ENCODE data around the gene LGALSL. TPM values are rescaled to one million over a fixed set of nuclear protein-coding genes. Genes with fewer than 3 reads are reported as not detected.

Gene LGALSL
- total and polyA plus RNA-seq, 2 of the 13 experiments (the other 11 are each of a cell fraction or from before 2014, with no cell fraction given): 15.4 to 20.0 TPM

DNA sequence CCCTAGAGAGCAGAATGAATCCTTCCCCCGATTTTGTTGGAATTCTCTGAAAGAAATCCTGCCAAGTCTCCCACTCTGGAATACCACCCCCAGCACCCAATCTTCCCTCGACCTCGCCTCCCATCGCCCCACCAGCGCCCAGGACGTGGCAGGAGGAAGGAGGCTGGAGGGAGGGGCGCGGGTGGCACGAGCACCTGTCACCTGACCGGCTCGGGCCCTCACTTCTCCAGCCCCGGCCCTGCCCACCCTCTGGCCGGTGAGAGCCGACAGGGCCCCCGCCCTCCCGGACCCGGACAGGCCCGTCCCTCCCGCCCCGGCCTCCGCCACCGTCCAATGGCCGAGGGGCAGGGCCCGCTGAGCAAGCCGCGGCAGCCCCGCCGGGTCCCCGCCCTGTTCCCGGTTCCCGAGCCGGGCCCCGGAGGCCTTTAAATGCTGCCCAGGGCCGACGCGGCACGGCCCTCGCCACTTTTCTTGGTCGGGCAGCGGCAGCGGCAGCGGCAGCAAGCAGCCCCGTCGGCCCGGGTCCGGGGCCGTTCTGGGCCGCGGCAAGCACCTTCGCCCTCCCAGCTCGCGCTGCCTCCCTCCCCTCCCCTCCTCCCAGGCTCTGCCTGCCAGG lies at the start of gene LGALSL (continued):
- TF ChIP-seq, protein P1, sequence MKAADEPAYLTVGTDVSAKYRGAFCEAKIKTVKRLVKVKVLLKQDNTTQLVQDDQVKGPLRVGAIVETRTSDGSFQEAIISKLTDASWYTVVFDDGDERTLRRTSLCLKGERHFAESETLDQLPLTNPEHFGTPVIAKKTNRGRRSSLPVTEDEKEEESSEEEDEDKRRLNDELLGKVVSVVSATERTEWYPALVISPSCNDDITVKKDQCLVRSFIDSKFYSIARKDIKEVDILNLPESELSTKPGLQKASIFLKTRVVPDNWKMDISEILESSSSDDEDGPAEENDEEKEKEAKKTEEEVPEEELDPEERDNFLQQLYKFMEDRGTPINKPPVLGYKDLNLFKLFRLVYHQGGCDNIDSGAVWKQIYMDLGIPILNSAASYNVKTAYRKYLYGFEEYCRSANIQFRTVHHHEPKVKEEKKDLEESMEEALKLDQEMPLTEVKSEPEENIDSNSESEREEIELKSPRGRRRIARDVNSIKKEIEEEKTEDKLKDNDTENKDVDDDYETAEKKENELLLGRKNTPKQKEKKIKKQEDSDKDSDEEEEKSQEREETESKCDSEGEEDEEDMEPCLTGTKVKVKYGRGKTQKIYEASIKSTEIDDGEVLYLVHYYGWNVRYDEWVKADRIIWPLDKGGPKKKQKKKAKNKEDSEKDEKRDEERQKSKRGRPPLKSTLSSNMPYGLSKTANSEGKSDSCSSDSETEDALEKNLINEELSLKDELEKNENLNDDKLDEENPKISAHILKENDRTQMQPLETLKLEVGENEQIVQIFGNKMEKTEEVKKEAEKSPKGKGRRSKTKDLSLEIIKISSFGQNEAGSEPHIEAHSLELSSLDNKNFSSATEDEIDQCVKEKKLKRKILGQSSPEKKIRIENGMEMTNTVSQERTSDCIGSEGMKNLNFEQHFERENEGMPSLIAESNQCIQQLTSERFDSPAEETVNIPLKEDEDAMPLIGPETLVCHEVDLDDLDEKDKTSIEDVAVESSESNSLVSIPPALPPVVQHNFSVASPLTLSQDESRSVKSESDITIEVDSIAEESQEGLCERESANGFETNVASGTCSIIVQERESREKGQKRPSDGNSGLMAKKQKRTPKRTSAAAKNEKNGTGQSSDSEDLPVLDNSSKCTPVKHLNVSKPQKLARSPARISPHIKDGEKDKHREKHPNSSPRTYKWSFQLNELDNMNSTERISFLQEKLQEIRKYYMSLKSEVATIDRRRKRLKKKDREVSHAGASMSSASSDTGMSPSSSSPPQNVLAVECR (CRISPR knock-in tag; IDR thresholded peaks at IDR 0.05; ENCODE audit: borderline replicate concordance): peak; percentile 55; the same call in 1 of the 2 replicates
- TF ChIP-seq MED1 (CRISPR knock-in tag; IDR thresholded peaks at IDR 0.05): no peak; the same call in none of the 2 replicates
- TF ChIP-seq MZF1 (CRISPR knock-in tag; IDR thresholded peaks at IDR 0.05; ENCODE audit: borderline replicate concordance): no peak
- TF ChIP-seq ZNF367 (CRISPR knock-in tag; IDR thresholded peaks at IDR 0.05; ENCODE audit: borderline replicate concordance): no peak
- TF ChIP-seq, protein P2, sequence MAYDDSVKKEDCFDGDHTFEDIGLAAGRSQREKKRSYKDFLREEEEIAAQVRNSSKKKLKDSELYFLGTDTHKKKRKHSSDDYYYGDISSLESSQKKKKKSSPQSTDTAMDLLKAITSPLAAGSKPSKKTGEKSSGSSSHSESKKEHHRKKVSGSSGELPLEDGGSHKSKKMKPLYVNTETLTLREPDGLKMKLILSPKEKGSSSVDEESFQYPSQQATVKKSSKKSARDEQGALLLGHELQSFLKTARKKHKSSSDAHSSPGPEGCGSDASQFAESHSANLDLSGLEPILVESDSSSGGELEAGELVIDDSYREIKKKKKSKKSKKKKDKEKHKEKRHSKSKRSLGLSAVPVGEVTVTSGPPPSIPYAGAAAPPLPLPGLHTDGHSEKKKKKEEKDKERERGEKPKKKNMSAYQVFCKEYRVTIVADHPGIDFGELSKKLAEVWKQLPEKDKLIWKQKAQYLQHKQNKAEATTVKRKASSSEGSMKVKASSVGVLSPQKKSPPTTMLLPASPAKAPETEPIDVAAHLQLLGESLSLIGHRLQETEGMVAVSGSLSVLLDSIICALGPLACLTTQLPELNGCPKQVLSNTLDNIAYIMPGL (CRISPR knock-in tag; IDR thresholded peaks at IDR 0.05; ENCODE audit: borderline replicate concordance in 1 of 2, low read depth in 1 of 2): peak in 1 of 2 experiments; percentile 26; a peak in 2 of 4 replicates
- TF ChIP-seq, protein P3, sequence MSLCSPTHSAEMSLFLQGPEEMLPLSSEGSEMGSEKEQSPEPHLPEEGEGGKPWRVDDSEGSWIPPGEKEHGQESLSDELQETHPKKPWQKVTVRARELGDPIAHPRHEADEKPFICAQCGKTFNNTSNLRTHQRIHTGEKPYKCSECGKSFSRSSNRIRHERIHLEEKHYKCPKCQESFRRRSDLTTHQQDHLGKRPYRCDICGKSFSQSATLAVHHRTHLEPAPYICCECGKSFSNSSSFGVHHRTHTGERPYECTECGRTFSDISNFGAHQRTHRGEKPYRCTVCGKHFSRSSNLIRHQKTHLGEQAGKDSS (CRISPR knock-in tag; IDR thresholded peaks at IDR 0.05; ENCODE audit: borderline replicate concordance, low read depth): no peak; the same call in 1 of the 2 replicates
- TF ChIP-seq NCOA1 (CRISPR knock-in tag; IDR thresholded peaks at IDR 0.05): no peak
- no peak for TF ChIP-seq ZNF282 (IDR thresholded peaks at IDR 0.05; ENCODE audit: partially characterized antibody)
- TF ChIP-seq ZMYM3 (CRISPR knock-in tag; IDR thresholded peaks at IDR 0.05): no peak
- peak; percentile 80; the same call in 1 of the 2 replicates for TF ChIP-seq MTF2 (CRISPR knock-in tag; IDR thresholded peaks at IDR 0.05; ENCODE audit: borderline replicate concordance)
- TF ChIP-seq MAFK (conservative IDR thresholded peaks at IDR 0.05 in 1 of 2, IDR thresholded peaks at IDR 0.05 in 1 of 2; ENCODE audit: low read length in 2 of 2): no peak
- TF ChIP-seq CCDC6 (CRISPR knock-in tag; IDR thresholded peaks at IDR 0.05): no peak
- TF ChIP-seq KLF15 (CRISPR knock-in tag; IDR thresholded peaks at IDR 0.05; ENCODE audit: borderline replicate concordance): no peak
- TF ChIP-seq ATF7 (IDR thresholded peaks at IDR 0.05): no peak
- 0 out of 2 replicates have a peak, but pooled peaks have one; percentile 12 for TF ChIP-seq ATF7 (CRISPR knock-in tag; IDR thresholded peaks at IDR 0.05)
- TF ChIP-seq FOSL2 (CRISPR knock-in tag; IDR thresholded peaks at IDR 0.05): peak; percentile 30; the same call in 1 of the 2 replicates
- TF ChIP-seq BRD4 (CRISPR knock-in tag; IDR thresholded peaks at IDR 0.05): no peak
- TF ChIP-seq, protein P4, sequence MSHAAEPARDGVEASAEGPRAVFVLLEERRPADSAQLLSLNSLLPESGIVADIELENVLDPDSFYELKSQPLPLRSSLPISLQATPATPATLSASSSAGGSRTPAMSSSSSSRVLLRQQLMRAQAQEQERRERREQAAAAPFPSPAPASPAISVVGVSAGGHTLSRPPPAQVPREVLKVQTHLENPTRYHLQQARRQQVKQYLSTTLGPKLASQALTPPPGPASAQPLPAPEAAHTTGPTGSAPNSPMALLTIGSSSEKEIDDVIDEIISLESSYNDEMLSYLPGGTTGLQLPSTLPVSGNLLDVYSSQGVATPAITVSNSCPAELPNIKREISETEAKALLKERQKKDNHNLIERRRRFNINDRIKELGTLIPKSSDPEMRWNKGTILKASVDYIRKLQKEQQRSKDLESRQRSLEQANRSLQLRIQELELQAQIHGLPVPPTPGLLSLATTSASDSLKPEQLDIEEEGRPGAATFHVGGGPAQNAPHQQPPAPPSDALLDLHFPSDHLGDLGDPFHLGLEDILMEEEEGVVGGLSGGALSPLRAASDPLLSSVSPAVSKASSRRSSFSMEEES (CRISPR knock-in tag; IDR thresholded peaks at IDR 0.05): 0 out of 2 replicates have a peak, but pooled peaks have one; percentile 51
- TF ChIP-seq SRSF9 (IDR thresholded peaks at IDR 0.05; ENCODE audit: borderline replicate concordance, insufficient read depth, low read depth, low read length, poor library complexity, severe bottlenecking): no peak
